Measurements from ENCODE around the gene KANSL1. TPM values are rescaled to one million over a fixed set of nuclear protein-coding genes. Genes with fewer than 3 reads are reported as not detected.
A peak's percentile ranks its signal among the peaks of the same experiment; 100 is the strongest.

KANSL1 gene
- total RNA-seq, 1 donor from 2014 or later, result 154 TPM

DNA sequence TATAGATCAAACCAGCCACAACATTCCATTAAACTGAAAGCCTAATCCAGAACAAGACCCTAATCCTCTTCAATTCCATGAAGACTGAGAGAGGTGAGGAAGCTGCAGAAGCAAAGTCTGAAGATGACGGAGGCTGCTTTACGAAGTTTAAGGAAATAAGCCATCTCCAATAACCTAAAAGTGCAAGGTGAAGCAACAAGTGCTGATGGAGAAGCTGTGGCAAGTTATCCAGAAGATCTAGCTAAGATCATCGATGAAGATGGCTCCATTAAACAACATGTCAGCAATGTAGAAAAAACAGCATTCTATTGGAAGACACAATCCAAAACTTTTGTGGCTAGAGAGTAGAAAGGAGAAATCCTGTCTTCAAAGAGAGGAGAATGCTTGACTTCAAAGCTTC is 69.6 kb downstream of the KANSL1 start:
- H3K36me3 Mint-ChIP-seq (ENCODE audit: low read depth, unreplicated experiment), result peaks cover 8% of the 10 kb centered on the region
- H3K4me3 Mint-ChIP-seq (ENCODE audit: unreplicated experiment), result no peak overlapping the region
- no peaks in the 10 kb centered on the region for H3K9me3 Mint-ChIP-seq (ENCODE audit: unreplicated experiment)
- no peak for DNase-seq (ENCODE audit: low spot score)
- H3K27me3 Mint-ChIP-seq (ENCODE audit: unreplicated experiment), result peaks cover 3% of the 10 kb centered on the region
- peaks cover 41% of the 10 kb centered on the region for H3K4me1 Mint-ChIP-seq (ENCODE audit: unreplicated experiment)
- TF ChIP-seq, protein P1, sequence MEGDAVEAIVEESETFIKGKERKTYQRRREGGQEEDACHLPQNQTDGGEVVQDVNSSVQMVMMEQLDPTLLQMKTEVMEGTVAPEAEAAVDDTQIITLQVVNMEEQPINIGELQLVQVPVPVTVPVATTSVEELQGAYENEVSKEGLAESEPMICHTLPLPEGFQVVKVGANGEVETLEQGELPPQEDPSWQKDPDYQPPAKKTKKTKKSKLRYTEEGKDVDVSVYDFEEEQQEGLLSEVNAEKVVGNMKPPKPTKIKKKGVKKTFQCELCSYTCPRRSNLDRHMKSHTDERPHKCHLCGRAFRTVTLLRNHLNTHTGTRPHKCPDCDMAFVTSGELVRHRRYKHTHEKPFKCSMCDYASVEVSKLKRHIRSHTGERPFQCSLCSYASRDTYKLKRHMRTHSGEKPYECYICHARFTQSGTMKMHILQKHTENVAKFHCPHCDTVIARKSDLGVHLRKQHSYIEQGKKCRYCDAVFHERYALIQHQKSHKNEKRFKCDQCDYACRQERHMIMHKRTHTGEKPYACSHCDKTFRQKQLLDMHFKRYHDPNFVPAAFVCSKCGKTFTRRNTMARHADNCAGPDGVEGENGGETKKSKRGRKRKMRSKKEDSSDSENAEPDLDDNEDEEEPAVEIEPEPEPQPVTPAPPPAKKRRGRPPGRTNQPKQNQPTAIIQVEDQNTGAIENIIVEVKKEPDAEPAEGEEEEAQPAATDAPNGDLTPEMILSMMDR (IDR thresholded peaks at IDR 0.05; ENCODE audit: unreplicated experiment), result no peak
- no peak overlapping the region for H3K27ac Mint-ChIP-seq (ENCODE audit: unreplicated experiment)

DNA sequence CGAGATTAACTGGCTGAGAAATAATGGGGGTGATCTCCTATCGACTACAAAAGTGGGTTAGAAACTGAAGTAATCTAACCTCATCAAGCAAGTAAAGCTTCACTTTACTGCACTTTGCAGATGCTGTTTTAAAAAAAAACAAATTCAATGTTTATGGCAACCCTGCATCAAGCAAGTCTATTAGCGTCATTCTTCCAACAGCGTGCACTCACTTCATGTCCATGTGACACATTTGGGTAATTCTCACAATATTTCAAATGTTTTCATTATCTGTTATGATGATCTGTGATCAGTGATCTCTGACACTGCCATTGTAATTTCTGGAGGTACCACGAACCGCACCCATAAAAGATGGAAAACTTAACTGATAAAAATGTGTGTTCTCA is 70.8 kb downstream of the KANSL1 start:
- no peaks in the 10 kb centered on the region for H3K9me3 Mint-ChIP-seq (ENCODE audit: unreplicated experiment)
- H3K27me3 Mint-ChIP-seq (ENCODE audit: unreplicated experiment), result peaks cover 3% of the 10 kb centered on the region
- TF ChIP-seq, protein P1 (IDR thresholded peaks at IDR 0.05; ENCODE audit: unreplicated experiment), result no peak
- H3K4me3 Mint-ChIP-seq (ENCODE audit: unreplicated experiment), result no peak overlapping the region
- H3K27ac Mint-ChIP-seq (ENCODE audit: unreplicated experiment), result peak overlapping the region; percentile 33
- peaks cover 4% of the 10 kb centered on the region for H3K36me3 Mint-ChIP-seq (ENCODE audit: low read depth, unreplicated experiment)
- DNase-seq (ENCODE audit: low spot score), result no peak
- H3K4me1 Mint-ChIP-seq (ENCODE audit: unreplicated experiment), result peaks cover 42% of the 10 kb centered on the region

DNA sequence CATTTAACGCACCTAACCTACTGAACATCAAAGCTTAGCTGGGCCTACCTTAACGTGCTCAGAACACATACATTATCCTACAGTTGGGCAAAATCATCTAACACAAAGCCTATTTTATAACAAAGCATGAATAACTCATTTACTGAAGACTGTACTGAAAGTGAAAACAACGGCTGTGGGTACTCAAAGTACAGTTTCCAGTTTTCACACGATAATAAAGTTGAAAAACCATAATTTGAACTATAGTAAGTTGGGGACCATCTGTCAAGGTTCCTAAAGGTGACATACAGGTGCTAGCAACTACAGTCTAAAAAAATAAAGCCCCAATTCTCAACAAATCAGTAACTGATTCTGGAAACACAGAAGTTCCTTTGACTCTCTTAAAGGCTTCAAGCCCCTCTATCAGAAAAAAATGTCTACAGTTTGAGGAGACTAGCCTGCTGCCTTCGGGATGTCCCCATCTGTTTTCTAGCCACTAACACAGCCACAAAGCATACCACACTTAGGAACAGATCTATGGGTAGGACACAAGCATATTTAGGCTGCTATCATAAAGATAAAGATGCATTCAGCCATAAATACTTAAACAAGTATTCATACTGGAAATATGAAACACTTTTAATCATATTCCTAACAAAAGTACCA is 71.3 kb downstream of the KANSL1 start:
- Mint-ChIP-seq H3K9me3 (ENCODE audit: unreplicated experiment) (no peaks in the 10 kb centered on the region), H3K27ac (ENCODE audit: unreplicated experiment) (no peak overlapping the region), H3K4me1 (ENCODE audit: unreplicated experiment) (peaks cover 42% of the 10 kb centered on the region), H3K27me3 (ENCODE audit: unreplicated experiment) (peaks cover 3% of the 10 kb centered on the region), H3K36me3 (ENCODE audit: low read depth, unreplicated experiment) (peaks cover 4% of the 10 kb centered on the region), H3K4me3 (ENCODE audit: unreplicated experiment) (no peak overlapping the region)
- TF ChIP-seq, protein P1 (IDR thresholded peaks at IDR 0.05; ENCODE audit: unreplicated experiment), result no peak
- no peak for DNase-seq (ENCODE audit: low spot score)

- TF ChIP-seq, protein P1 (IDR thresholded peaks at IDR 0.05; ENCODE audit: unreplicated experiment), result no peak
- Mint-ChIP-seq H3K27me3 (ENCODE audit: unreplicated experiment) (peaks cover 3% of the 10 kb centered on the region), H3K36me3 (ENCODE audit: low read depth, unreplicated experiment) (peaks cover 4% of the 10 kb centered on the region), H3K4me1 (ENCODE audit: unreplicated experiment) (peaks cover 42% of the 10 kb centered on the region), H3K4me3 (ENCODE audit: unreplicated experiment) (no peak overlapping the region), H3K9me3 (ENCODE audit: unreplicated experiment) (no peaks in the 10 kb centered on the region), H3K27ac (ENCODE audit: unreplicated experiment) (peak overlapping the region; percentile 65)
- DNase-seq (ENCODE audit: low spot score), result no peak
Observed at GRCh38 chr17:46121165-46121764, 72.0 kb downstream of the KANSL1 start.

- TF ChIP-seq, protein P1 (IDR thresholded peaks at IDR 0.05; ENCODE audit: unreplicated experiment), result no peak
- H3K27ac Mint-ChIP-seq (ENCODE audit: unreplicated experiment), result peak overlapping the region; percentile 10
- peaks cover 4% of the 10 kb centered on the region for H3K36me3 Mint-ChIP-seq (ENCODE audit: low read depth, unreplicated experiment)
- H3K4me1 Mint-ChIP-seq (ENCODE audit: unreplicated experiment), result peaks cover 46% of the 10 kb centered on the region
- no peak overlapping the region for H3K4me3 Mint-ChIP-seq (ENCODE audit: unreplicated experiment)
- no peaks in the 10 kb centered on the region for H3K9me3 Mint-ChIP-seq (ENCODE audit: unreplicated experiment)
- peaks cover 3% of the 10 kb centered on the region for H3K27me3 Mint-ChIP-seq (ENCODE audit: unreplicated experiment)
- DNase-seq (ENCODE audit: low spot score), result no peak
Observed at GRCh38 chr17:46120537-46120936, 72.7 kb downstream of the KANSL1 start.

All from endothelial cell (in vitro differentiated cells).